HG02610 (cell line): Measurements from ENCODE around the gene KRT14.
A peak's percentile ranks its signal among the peaks of the same experiment; 100 is the strongest.
"Not testable (repeated sequence)": the region's sequence is repeated elsewhere in the genome, so short reads cannot be mapped to it uniquely, and the experiment has no call there.

Experiments used
- ATAC-seq: cut with Tn5 transposase; IDR thresholded peaks from one replicate; pipeline ENCODE4 v1.9.1; 2021; ENCODE audit warnings: mild to moderate bottlenecking, moderate library complexity; ENCODE audit not compliant: unreplicated experiment

The KRT14 gene

GRCh38 chr17:41580244-41580575 is 6.5 kb downstream of the KRT14 start:
- ATAC-seq: no peak

GRCh38 chr17:41579484-41580243 is 7.0 kb downstream of the KRT14 start:
- ATAC-seq: peak; percentile 59

GRCh38 chr17:41578971-41579370 is 7.7 kb downstream of the KRT14 start:
- ATAC-seq: no peak

- ATAC-seq: no peak
Observed at GRCh38 chr17:41578538-41578937, 8.2 kb downstream of the KRT14 start.

- ATAC-seq: not testable (repeated sequence)
Observed at GRCh38 chr17:41576740-41577139, 10.0 kb downstream of the KRT14 start.

GRCh38 chr17:41575336-41575735 is 11.4 kb downstream of the KRT14 start:
- no peak for ATAC-seq

- no peak for ATAC-seq
Observed at GRCh38 chr17:41571561-41572434, 14.9 kb downstream of the KRT14 start, which contains the start of gene KRT9. Gene KRT9 (minus strand): TSS chr17:41572059. CDS start chr17:41571992, 67 bp downstream.

- ATAC-seq: no peak
Observed at GRCh38 chr17:41567317-41567716, 19.4 kb downstream of the KRT14 start.

- ATAC-seq: no peak
Observed at GRCh38 chr17:41565338-41565737, 21.4 kb downstream of the KRT14 start.

- ATAC-seq: no peak
Observed at GRCh38 chr17:41563607-41564170, 23.0 kb downstream of the KRT14 start.

GRCh38 chr17:41561554-41561953 is 25.1 kb downstream of the KRT14 start:
- ATAC-seq: no peak

- no peak for ATAC-seq
Observed at GRCh38 chr17:41559548-41559947, 27.1 kb downstream of the KRT14 start.

- no peak for ATAC-seq
Observed at GRCh38 chr17:41556931-41557330, 29.8 kb downstream of the KRT14 start.

- ATAC-seq: no peak
Observed at GRCh38 chr17:41556306-41556705, 30.4 kb downstream of the KRT14 start.

- no peak for ATAC-seq
Observed at GRCh38 chr17:41555105-41555887, 31.4 kb downstream of the KRT14 start.

- no peak for ATAC-seq
Observed at GRCh38 chr17:41553987-41554680, 32.6 kb downstream of the KRT14 start.

GRCh38 chr17:41553176-41553575 is 33.5 kb downstream of the KRT14 start:
- ATAC-seq: no peak

GRCh38 chr17:41552455-41552854 is 34.2 kb downstream of the KRT14 start:
- no peak for ATAC-seq

- ATAC-seq: no peak
Observed at GRCh38 chr17:41551365-41551764, 35.3 kb downstream of the KRT14 start.

GRCh38 chr17:41549596-41550039 is 37.1 kb downstream of the KRT14 start:
- ATAC-seq: no peak
